ENCODE results near the gene DOCK9. TPM values are rescaled to one million over a fixed set of nuclear protein-coding genes. Genes with fewer than 3 reads are reported as not detected.

DOCK9 gene
- total RNA-seq, 2 experiments from 2014 or later: 31.9 to 33.5 TPM

DNA sequence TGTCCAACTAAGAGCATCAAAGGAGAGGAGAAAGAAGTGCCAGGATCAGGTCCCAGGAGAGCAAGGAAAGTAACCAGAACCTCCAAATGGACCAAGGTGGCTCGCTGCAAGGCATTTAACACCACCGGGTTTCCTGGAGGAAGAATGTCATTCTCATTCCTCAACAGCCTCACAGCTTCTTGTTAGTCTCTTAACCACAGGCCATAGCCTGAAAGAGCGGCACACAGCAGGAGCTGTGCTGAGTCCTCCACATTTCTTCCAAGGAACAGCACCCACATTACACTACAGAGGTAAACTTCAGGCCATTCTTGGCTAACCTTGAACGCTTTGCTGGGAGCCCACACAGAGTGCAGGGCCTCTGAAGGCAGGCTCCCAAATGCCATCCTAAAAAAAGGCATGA, 23.6 kb downstream of the DOCK9 start:
- no peak overlapping the region for H3K27ac Mint-ChIP-seq
- H3K9me3 Mint-ChIP-seq: no peaks in the 10 kb centered on the region
- no peak overlapping the region for H3K4me3 Mint-ChIP-seq
- H3K36me3 Mint-ChIP-seq: peaks cover 15% of the 10 kb centered on the region
- H3K4me1 Mint-ChIP-seq: peaks cover 11% of the 10 kb centered on the region
- H3K27me3 Mint-ChIP-seq: no peaks in the 10 kb centered on the region
- DNase-seq: no peak

DNA sequence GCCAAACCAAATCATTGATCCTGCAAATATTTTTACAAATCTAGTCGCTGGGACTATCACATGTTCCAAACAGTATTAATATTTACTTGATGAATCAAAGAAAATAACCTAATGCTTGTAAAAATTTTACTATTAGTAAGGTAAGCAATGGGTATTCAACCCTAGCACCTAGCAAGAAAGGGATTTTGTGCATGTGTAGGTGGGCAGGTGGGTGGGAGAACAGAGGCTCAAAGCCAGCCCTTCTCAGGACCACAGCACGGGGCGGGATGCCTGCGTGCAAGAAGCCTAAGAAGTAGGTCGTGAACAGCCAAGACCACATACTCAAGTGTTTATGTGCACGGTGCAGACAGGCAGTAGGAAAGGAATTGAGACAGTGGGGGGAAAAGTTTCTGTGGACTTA, 26.6 kb downstream of the DOCK9 start:
- Mint-ChIP-seq H3K9me3 (no peaks in the 10 kb centered on the region), H3K27me3 (no peaks in the 10 kb centered on the region), H3K4me3 (no peak overlapping the region), H3K27ac (no peak overlapping the region), H3K4me1 (peaks cover 17% of the 10 kb centered on the region), H3K36me3 (peaks cover 17% of the 10 kb centered on the region)
- DNase-seq: no peak

DNA sequence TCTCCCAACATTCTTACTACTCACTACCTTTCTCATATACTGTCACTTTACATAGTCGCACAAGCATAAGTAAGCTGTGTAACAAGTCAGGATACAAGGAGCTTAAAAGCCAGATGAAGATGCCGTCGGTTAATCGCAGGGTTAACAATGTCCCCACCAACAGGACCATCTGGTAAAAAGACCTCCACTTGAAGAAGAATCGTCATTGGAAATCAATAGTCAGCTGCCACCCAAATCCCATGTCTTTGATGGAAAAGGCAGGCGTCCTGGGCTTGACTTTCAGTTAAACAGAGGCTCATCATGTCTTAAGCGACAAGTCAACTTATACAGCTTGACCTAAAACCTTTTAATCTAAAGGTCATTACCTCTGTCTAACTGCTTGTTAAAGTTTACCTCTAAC, 27.2 kb downstream of the DOCK9 start:
- H3K36me3 Mint-ChIP-seq: peaks cover 17% of the 10 kb centered on the region
- no peak overlapping the region for H3K27ac Mint-ChIP-seq
- no peak for DNase-seq

GRCh38 chr13:98947925-98948324, 29.9 kb downstream of the DOCK9 start:
- Mint-ChIP-seq H3K36me3 (peaks cover 9% of the 10 kb centered on the region), H3K27ac (no peak overlapping the region), H3K4me3 (no peak overlapping the region), H3K9me3 (no peaks in the 10 kb centered on the region), H3K4me1 (peaks cover 22% of the 10 kb centered on the region), H3K27me3 (no peaks in the 10 kb centered on the region)
- DNase-seq: no peak

More for the DNA sequence above, 27.2 kb downstream of the DOCK9 start:
- Mint-ChIP-seq H3K9me3 (no peaks in the 10 kb centered on the region), H3K27me3 (no peaks in the 10 kb centered on the region), H3K4me1 (peaks cover 17% of the 10 kb centered on the region), H3K4me3 (no peak overlapping the region)

DNA sequence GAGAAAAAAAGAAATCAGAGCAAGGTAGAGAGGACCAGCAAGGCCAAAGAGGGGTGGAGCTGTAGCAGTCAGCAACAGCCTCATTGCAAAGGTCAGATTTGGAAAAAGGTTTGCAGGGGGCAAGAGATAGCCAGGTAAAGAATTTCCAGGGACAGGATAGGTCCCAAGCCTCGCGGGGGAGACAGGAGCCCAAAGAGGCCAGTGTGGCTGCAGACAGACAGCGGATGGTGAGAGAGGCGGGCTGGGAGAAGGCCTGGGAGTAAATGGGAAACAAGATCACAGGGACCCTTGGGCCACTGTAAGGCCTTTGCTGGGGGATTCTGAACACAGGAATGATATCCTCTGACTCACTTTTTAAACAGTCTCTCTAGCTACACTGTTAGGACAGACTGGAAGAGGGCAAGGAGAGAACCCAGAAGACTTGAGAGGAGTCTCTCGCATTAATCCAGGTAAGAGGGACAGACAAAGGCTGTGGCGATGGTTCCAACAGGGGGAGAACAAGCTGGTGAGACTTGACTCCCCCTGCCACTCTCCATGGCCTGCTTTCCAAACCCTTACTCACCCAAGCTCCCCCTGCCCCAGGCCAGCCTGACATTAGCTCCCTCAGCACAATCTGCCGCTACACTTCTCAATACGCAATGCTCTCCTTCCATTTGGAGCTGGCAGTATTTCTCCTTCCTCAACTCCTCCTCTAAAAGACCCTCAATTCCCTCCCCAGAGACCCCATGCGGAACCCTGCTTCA, 31.8 kb downstream of the DOCK9 start:
- Mint-ChIP-seq H3K9me3 (no peaks in the 10 kb centered on the region), H3K4me1 (peaks cover 21% of the 10 kb centered on the region), H3K4me3 (no peak overlapping the region), H3K27me3 (no peaks in the 10 kb centered on the region), H3K36me3 (peaks cover 7% of the 10 kb centered on the region), H3K27ac (no peak overlapping the region)
- no peak for DNase-seq

- Mint-ChIP-seq H3K4me3 (no peak overlapping the region), H3K4me1 (peaks cover 19% of the 10 kb centered on the region), H3K36me3 (peaks cover 2% of the 10 kb centered on the region), H3K27ac (no peak overlapping the region), H3K27me3 (no peaks in the 10 kb centered on the region), H3K9me3 (no peaks in the 10 kb centered on the region)
- DNase-seq: no peak
Measured at GRCh38 chr13:98944336-98944735, 33.5 kb downstream of the DOCK9 start.

DNA sequence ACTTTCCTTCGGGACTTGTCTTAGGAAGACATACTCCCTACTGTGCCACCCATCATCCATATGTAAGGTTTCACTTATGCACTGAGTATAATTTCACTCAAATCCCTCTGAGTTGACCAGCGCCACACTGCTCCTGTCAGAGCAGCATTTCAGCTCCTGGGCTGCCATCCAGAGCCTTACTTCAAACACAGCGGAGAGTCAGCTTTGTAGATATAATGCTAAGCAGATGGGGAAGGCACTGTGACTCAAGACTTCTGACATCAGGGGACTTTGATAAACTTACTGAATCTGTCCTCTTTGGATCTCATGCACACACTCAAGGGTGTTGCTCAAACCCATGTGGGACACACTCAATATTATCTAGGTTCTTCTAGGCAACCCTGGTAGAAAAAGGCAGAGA, 34.9 kb downstream of the DOCK9 start:
- no peak for DNase-seq
- no peaks in the 10 kb centered on the region for H3K9me3 Mint-ChIP-seq
- no peak overlapping the region for H3K27ac Mint-ChIP-seq
- H3K4me3 Mint-ChIP-seq: no peak overlapping the region
- no peaks in the 10 kb centered on the region for H3K27me3 Mint-ChIP-seq
- peaks cover 20% of the 10 kb centered on the region for H3K4me1 Mint-ChIP-seq
- no peaks in the 10 kb centered on the region for H3K36me3 Mint-ChIP-seq

DNA sequence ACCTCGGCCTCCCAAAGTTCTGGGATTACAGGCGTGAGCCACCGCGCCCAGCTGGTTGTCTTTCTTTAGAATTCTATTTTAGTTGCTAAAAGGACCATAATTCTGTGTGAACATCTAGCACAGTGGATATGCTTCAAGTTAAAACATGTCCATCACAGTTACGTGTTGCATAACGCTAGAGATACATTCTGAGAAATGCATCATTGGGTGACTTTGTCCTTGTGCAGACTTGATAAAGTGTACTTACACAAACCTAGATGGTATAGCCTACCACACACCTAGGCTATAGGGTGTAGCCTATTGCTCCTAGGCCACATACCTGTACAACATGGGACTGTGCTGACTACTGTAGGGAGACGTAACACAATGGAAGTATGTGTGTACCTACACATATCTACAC, 35.4 kb downstream of the DOCK9 start:
- no peak for DNase-seq
- H3K27ac Mint-ChIP-seq: no peak overlapping the region
- H3K4me3 Mint-ChIP-seq: no peak overlapping the region
- H3K4me1 Mint-ChIP-seq: peaks cover 22% of the 10 kb centered on the region
- no peaks in the 10 kb centered on the region for H3K9me3 Mint-ChIP-seq
- peaks cover 2% of the 10 kb centered on the region for H3K36me3 Mint-ChIP-seq
- H3K27me3 Mint-ChIP-seq: no peaks in the 10 kb centered on the region

DNA sequence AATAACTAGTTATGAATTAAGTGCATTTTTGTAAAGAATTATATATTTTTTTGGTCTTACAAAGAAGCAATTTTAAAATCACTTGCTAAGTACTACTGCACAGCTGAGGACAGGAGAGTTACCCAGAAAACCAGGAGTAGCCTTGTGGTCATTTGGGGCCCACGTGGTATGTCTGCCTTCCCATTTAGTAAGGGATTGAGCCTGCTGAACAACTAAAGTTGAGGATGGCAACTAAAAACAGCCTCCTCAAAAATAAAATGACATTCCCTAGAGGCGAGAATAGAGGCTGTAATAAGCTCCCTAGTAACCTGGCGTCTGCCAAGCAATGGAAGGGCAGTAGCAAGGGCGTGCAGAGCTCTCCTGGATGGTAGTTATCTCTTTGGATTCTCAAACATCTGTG, 36.3 kb downstream of the DOCK9 start:
- H3K9me3 Mint-ChIP-seq: no peaks in the 10 kb centered on the region
- H3K4me1 Mint-ChIP-seq: peaks cover 22% of the 10 kb centered on the region
- H3K4me3 Mint-ChIP-seq: no peak overlapping the region
- peaks cover 2% of the 10 kb centered on the region for H3K36me3 Mint-ChIP-seq
- no peaks in the 10 kb centered on the region for H3K27me3 Mint-ChIP-seq
- no peak overlapping the region for H3K27ac Mint-ChIP-seq
- no peak for DNase-seq

GRCh38 chr13:98941126-98941525, 36.7 kb downstream of the DOCK9 start:
- no peaks in the 10 kb centered on the region for H3K27me3 Mint-ChIP-seq
- peaks cover 5% of the 10 kb centered on the region for H3K36me3 Mint-ChIP-seq
- DNase-seq: no peak

GRCh38 chr13:98940325-98941001, 37.4 kb downstream of the DOCK9 start:
- Mint-ChIP-seq H3K27ac (no peak overlapping the region), H3K9me3 (no peaks in the 10 kb centered on the region)
- DNase-seq: no peak

More at GRCh38 chr13:98941126-98941525, 36.7 kb downstream of the DOCK9 start:
- Mint-ChIP-seq H3K4me3 (no peak overlapping the region), H3K9me3 (no peaks in the 10 kb centered on the region), H3K4me1 (peaks cover 22% of the 10 kb centered on the region), H3K27ac (no peak overlapping the region)

GRCh38 chr13:98939660-98940191, 38.1 kb downstream of the DOCK9 start:
- H3K4me3 Mint-ChIP-seq: no peak overlapping the region
- DNase-seq: no peak
- H3K27me3 Mint-ChIP-seq: no peaks in the 10 kb centered on the region
- H3K36me3 Mint-ChIP-seq: peaks cover 12% of the 10 kb centered on the region
- H3K9me3 Mint-ChIP-seq: peaks cover 3% of the 10 kb centered on the region
- no peak overlapping the region for H3K27ac Mint-ChIP-seq
- peaks cover 17% of the 10 kb centered on the region for H3K4me1 Mint-ChIP-seq

More at GRCh38 chr13:98940325-98941001, 37.4 kb downstream of the DOCK9 start:
- H3K27me3 Mint-ChIP-seq: no peaks in the 10 kb centered on the region
- H3K4me1 Mint-ChIP-seq: peaks cover 20% of the 10 kb centered on the region
- no peak overlapping the region for H3K4me3 Mint-ChIP-seq
- H3K36me3 Mint-ChIP-seq: peaks cover 10% of the 10 kb centered on the region

GRCh38 chr13:98938801-98939200, 39.1 kb downstream of the DOCK9 start:
- Mint-ChIP-seq H3K4me1 (peaks cover 17% of the 10 kb centered on the region), H3K36me3 (peaks cover 22% of the 10 kb centered on the region), H3K4me3 (no peak overlapping the region), H3K27ac (no peak overlapping the region), H3K27me3 (no peaks in the 10 kb centered on the region), H3K9me3 (peaks cover 10% of the 10 kb centered on the region)
- DNase-seq: no peak

GRCh38 chr13:98937911-98938381, 39.9 kb downstream of the DOCK9 start:
- peaks cover 16% of the 10 kb centered on the region for H3K9me3 Mint-ChIP-seq
- no peak overlapping the region for H3K4me3 Mint-ChIP-seq
- H3K36me3 Mint-ChIP-seq: peaks cover 28% of the 10 kb centered on the region
- H3K4me1 Mint-ChIP-seq: peaks cover 17% of the 10 kb centered on the region
- H3K27me3 Mint-ChIP-seq: no peaks in the 10 kb centered on the region
- DNase-seq: no peak
- H3K27ac Mint-ChIP-seq: no peak overlapping the region

- peaks cover 19% of the 10 kb centered on the region for H3K4me1 Mint-ChIP-seq
- no peaks in the 10 kb centered on the region for H3K27me3 Mint-ChIP-seq
- no peak overlapping the region for H3K4me3 Mint-ChIP-seq
- no peak overlapping the region for H3K27ac Mint-ChIP-seq
- peaks cover 37% of the 10 kb centered on the region for H3K36me3 Mint-ChIP-seq
- no peak for DNase-seq
- peaks cover 16% of the 10 kb centered on the region for H3K9me3 Mint-ChIP-seq
Measured at GRCh38 chr13:98934243-98934642, 43.6 kb downstream of the DOCK9 start.
